NCI-H226 (cell line): ENCODE results near the gene ETFRF1.

Source experiments
- DNase-seq: peaks from one replicate; pipeline ENCODE4 v3.0.0-alpha.2; 2015

ETFRF1 gene

GRCh38 chr12:25195056-25195971, at the start of gene ETFRF1, which contains the start of gene DNAI7:
ETFRF1 (plus strand) TSS chr12:25195237; CDS start chr12:25203957, 8,720 bp downstream.
DNAI7 (minus strand) TSS chr12:25195160; CDS start chr12:25195078, 82 bp downstream.
- DNase-seq, result peak; percentile 93

GRCh38 chr12:25146686-25147085, 48.4 kb upstream of the ETFRF1 start:
- no peak for DNase-seq

GRCh38 chr12:25151476-25151875, 43.6 kb upstream of the ETFRF1 start:
- peak; percentile 93 for DNase-seq

- DNase-seq, result no peak
Observed at GRCh38 chr12:25152055-25152454, 43.0 kb upstream of the ETFRF1 start.

- no peak for DNase-seq
Observed at GRCh38 chr12:25155022-25155576, 39.9 kb upstream of the ETFRF1 start.

GRCh38 chr12:25156061-25156460, 39.0 kb upstream of the ETFRF1 start:
- no peak for DNase-seq

GRCh38 chr12:25162866-25163265, 32.2 kb upstream of the ETFRF1 start:
- DNase-seq, result no peak

- no peak for DNase-seq
Observed at GRCh38 chr12:25182765-25183164, 12.3 kb upstream of the ETFRF1 start.

GRCh38 chr12:25184132-25184531, 10.9 kb upstream of the ETFRF1 start:
- no peak for DNase-seq

- DNase-seq, result no peak
Observed at GRCh38 chr12:25186038-25186787, 8.8 kb upstream of the ETFRF1 start.

- DNase-seq, result peak; percentile 47
Observed at GRCh38 chr12:25186788-25187402, 8.1 kb upstream of the ETFRF1 start.

GRCh38 chr12:25187781-25188180, 7.3 kb upstream of the ETFRF1 start:
- DNase-seq, result peak; percentile 90

- no peak for DNase-seq
Observed at GRCh38 chr12:25189656-25190055, 5.4 kb upstream of the ETFRF1 start.

- DNase-seq, result no peak
Observed at GRCh38 chr12:25190793-25191192, 4.2 kb upstream of the ETFRF1 start.

GRCh38 chr12:25194214-25194613, 823 bp upstream of the ETFRF1 start:
- no peak for DNase-seq

GRCh38 chr12:25194722-25195055, 348 bp upstream of the ETFRF1 start:
- DNase-seq, result no peak

- DNase-seq, result no peak
Observed at GRCh38 chr12:25197608-25198007, 2.6 kb downstream of the ETFRF1 start.

GRCh38 chr12:25200703-25201102, 5.7 kb downstream of the ETFRF1 start:
- peak; percentile 31 for DNase-seq

GRCh38 chr12:25202137-25202536, 7.1 kb downstream of the ETFRF1 start:
- DNase-seq, result no peak

GRCh38 chr12:25207411-25207810, 12.4 kb downstream of the ETFRF1 start:
- DNase-seq, result no peak

- DNase-seq, result no peak
Observed at GRCh38 chr12:25207846-25208245, 12.8 kb downstream of the ETFRF1 start.

GRCh38 chr12:25208554-25208953, 13.5 kb downstream of the ETFRF1 start:
- DNase-seq, result no peak

- no peak for DNase-seq
Observed at GRCh38 chr12:25213338-25213737, 18.3 kb downstream of the ETFRF1 start.
